NCI-H1092 (cell line): ENCODE data around the gene LRTM1.

Source experiments
- DNase-seq: peaks from one replicate; lab custom pipeline; 2025; lab: John Stamatoyannopoulos, UW

The LRTM1 gene

GRCh38 chr3:54940971-54941370 is 13.1 kb upstream of the LRTM1 start:
- no peak for DNase-seq

- DNase-seq, result no peak
These were observed 11.9 kb upstream of the LRTM1 start for GRCh38 chr3:54939557-54940300.

- no peak for DNase-seq
These were observed 8.7 kb upstream of the LRTM1 start for GRCh38 chr3:54936561-54936960.

GRCh38 chr3:54935869-54936268 is 8.0 kb upstream of the LRTM1 start:
- no peak for DNase-seq

GRCh38 chr3:54932606-54933005 is 4.7 kb upstream of the LRTM1 start:
- DNase-seq, result no peak

GRCh38 chr3:54931182-54931581 is 3.3 kb upstream of the LRTM1 start:
- no peak for DNase-seq

- DNase-seq, result no peak
These were observed 9.3 kb downstream of the LRTM1 start for GRCh38 chr3:54918516-54918915.

GRCh38 chr3:54917862-54918261 is 10.0 kb downstream of the LRTM1 start:
- DNase-seq, result no peak

- DNase-seq, result no peak
These were observed 10.7 kb downstream of the LRTM1 start for GRCh38 chr3:54917174-54917573.

- DNase-seq, result no peak
These were observed 11.1 kb downstream of the LRTM1 start for GRCh38 chr3:54916732-54917131.

GRCh38 chr3:54915976-54916375 is 11.9 kb downstream of the LRTM1 start:
- DNase-seq, result no peak

GRCh38 chr3:54915181-54915580 is 12.7 kb downstream of the LRTM1 start:
- DNase-seq, result no peak

- DNase-seq, result no peak
These were observed 13.7 kb downstream of the LRTM1 start for GRCh38 chr3:54914180-54914579.

- no peak for DNase-seq
These were observed 18.7 kb downstream of the LRTM1 start for GRCh38 chr3:54909191-54909590.

- DNase-seq, result no peak
These were observed 21.1 kb downstream of the LRTM1 start for GRCh38 chr3:54906763-54907162.

GRCh38 chr3:54905920-54906319 is 21.9 kb downstream of the LRTM1 start:
- DNase-seq, result no peak

- DNase-seq, result no peak
These were observed 22.5 kb downstream of the LRTM1 start for GRCh38 chr3:54905261-54905888.

- no peak for DNase-seq
These were observed 25.8 kb downstream of the LRTM1 start for GRCh38 chr3:54901906-54902685.

GRCh38 chr3:54900838-54901591 is 26.8 kb downstream of the LRTM1 start:
- no peak for DNase-seq

- no peak for DNase-seq
These were observed 28.6 kb downstream of the LRTM1 start for GRCh38 chr3:54899273-54899672.

- no peak for DNase-seq
These were observed 30.7 kb downstream of the LRTM1 start for GRCh38 chr3:54897028-54897711.

GRCh38 chr3:54895613-54896012 is 32.2 kb downstream of the LRTM1 start:
- no peak for DNase-seq
